Suprapubic skin (tissue), 4 donors: ENCODE data around the gene FNDC8.

Experiments used
- POLR2A ChIP-seq, 2 donors: fragments of 450-650 bp; IDR thresholded peaks; one replicate each; pipeline ENCODE4 v1.6.1; 2017; ENCODE audit warnings: antibody characterized with exemption in 2 of 2, mild to moderate bottlenecking in 2 of 2, moderate library complexity in 2 of 2
- POLR2AphosphoS5 ChIP-seq, 3 donors: sonication (generic); formaldehyde crosslinking; IDR thresholded peaks; one replicate each; pipeline ENCODE4 v1.6.1; 2017; ENCODE audit warnings: antibody characterized with exemption in 3 of 3
- TF ChIP-seq, protein P1 (sequence below), 2 donors: fragments of 200-600 bp in 1 of 2; fragments of 450-650 bp in 1 of 2; sonication (generic) in 1 of 2; IDR thresholded peaks; one replicate each; pipeline ENCODE4 v1.5.1; 2016 to 2019; ENCODE audit warnings: antibody characterized with exemption in 2 of 2, mild to moderate bottlenecking in 1 of 2, moderate library complexity in 1 of 2

- TF ChIP-seq, protein P1, sequence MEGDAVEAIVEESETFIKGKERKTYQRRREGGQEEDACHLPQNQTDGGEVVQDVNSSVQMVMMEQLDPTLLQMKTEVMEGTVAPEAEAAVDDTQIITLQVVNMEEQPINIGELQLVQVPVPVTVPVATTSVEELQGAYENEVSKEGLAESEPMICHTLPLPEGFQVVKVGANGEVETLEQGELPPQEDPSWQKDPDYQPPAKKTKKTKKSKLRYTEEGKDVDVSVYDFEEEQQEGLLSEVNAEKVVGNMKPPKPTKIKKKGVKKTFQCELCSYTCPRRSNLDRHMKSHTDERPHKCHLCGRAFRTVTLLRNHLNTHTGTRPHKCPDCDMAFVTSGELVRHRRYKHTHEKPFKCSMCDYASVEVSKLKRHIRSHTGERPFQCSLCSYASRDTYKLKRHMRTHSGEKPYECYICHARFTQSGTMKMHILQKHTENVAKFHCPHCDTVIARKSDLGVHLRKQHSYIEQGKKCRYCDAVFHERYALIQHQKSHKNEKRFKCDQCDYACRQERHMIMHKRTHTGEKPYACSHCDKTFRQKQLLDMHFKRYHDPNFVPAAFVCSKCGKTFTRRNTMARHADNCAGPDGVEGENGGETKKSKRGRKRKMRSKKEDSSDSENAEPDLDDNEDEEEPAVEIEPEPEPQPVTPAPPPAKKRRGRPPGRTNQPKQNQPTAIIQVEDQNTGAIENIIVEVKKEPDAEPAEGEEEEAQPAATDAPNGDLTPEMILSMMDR (IDR thresholded peaks at IDR 0.05): no peak
- TF ChIP-seq POLR2AphosphoS5 (IDR thresholded peaks at IDR 0.05) (no peak), POLR2A (IDR thresholded peaks at IDR 0.05) (no peak)
Observed at GRCh38 chr17:35146214-35146833, 24.9 kb downstream of the FNDC8 start.
